Mesendoderm (in vitro differentiated cells): Measurements from ENCODE around the gene SOX9.

ENCODE experiments used
- DNase-seq: peaks from one replicate; pipeline ENCODE4 v3.0.0; 2013
- H2AK5ac ChIP-seq: 2 replicates; pipeline ENCODE4 v1.6.1; 2013; ENCODE audit warnings: low read length, inconsistent platforms
- H2BK120ac ChIP-seq: 2 replicates; pipeline ENCODE4 v1.6.1; 2013; ENCODE audit warnings: low read depth, mild to moderate bottlenecking, low read length, moderate library complexity, mixed read lengths
- H2BK15ac ChIP-seq: replicated peaks from 2 replicates; pipeline ENCODE4 v1.6.1; 2013; ENCODE audit warnings: low read depth, mild to moderate bottlenecking, moderate library complexity
- H2BK5ac ChIP-seq: 2 replicates; pipeline ENCODE4 v1.6.1; 2013; ENCODE audit warnings: low read length, inconsistent platforms
- H3K18ac ChIP-seq: 2 replicates; pipeline ENCODE4 v1.6.1; 2013; ENCODE audit warnings: mild to moderate bottlenecking, low read length, mixed read lengths
- H3K23ac ChIP-seq: one replicate; pipeline ENCODE4 v1.6.1; 2013; ENCODE audit warnings: low read length
- H3K27ac ChIP-seq: 2 replicates; pipeline ENCODE4 v1.5.1; 2013; ENCODE audit warnings: low read depth, mild to moderate bottlenecking, inconsistent platforms, low read length, moderate library complexity
- H3K27me3 ChIP-seq: 2 replicates; pipeline ENCODE4 v1.6.1; 2013; ENCODE audit warnings: low read length, control low read depth, mild to moderate bottlenecking, inconsistent platforms; ENCODE audit not compliant: insufficient read depth, poor library complexity
- H3K36me3 ChIP-seq: 2 replicates; pipeline ENCODE4 v1.6.1; 2013; ENCODE audit warnings: low read length, inconsistent platforms; ENCODE audit not compliant: control insufficient read depth, insufficient read depth
- H3K4ac ChIP-seq: one replicate; pipeline ENCODE4 v1.6.1; 2013; ENCODE audit warnings: low read depth, mild to moderate bottlenecking, low read length, moderate library complexity
- H3K4me1 ChIP-seq: 2 replicates; pipeline ENCODE4 v1.6.1; 2013; ENCODE audit warnings: low read depth, low read length, inconsistent platforms; ENCODE audit not compliant: control insufficient read depth
- H3K4me2 ChIP-seq: 2 replicates; pipeline ENCODE4 v1.6.1; 2013; ENCODE audit warnings: low read length
- H3K4me3 ChIP-seq: 2 replicates; pipeline ENCODE4 v1.5.1; 2013; ENCODE audit warnings: mild to moderate bottlenecking, low read length
- H3K56ac ChIP-seq: one replicate; pipeline ENCODE4 v1.6.1; 2013; ENCODE audit warnings: low read length
- H3K79me1 ChIP-seq: 2 replicates; pipeline ENCODE4 v1.6.1; 2013; ENCODE audit warnings: low read length, inconsistent platforms
- H3K79me2 ChIP-seq: 2 replicates; pipeline ENCODE4 v1.6.1; 2013; ENCODE audit warnings: mild to moderate bottlenecking, low read length; ENCODE audit not compliant: control insufficient read depth, insufficient read depth
- H3K9ac ChIP-seq: 2 replicates; pipeline ENCODE4 v1.6.1; 2013; ENCODE audit warnings: low read length, inconsistent platforms
- H4K5ac ChIP-seq: one replicate; pipeline ENCODE4 v1.6.1; 2013; ENCODE audit warnings: low read length
- H4K8ac ChIP-seq: one replicate; pipeline ENCODE4 v1.6.1; 2013; ENCODE audit warnings: low read depth, mild to moderate bottlenecking, control low read depth, low read length, moderate library complexity
- WGBS: extraction: QIAGEN DNeasy Blood & Tissue Kit; methylation state at CpG from one replicate; pipeline ENCODE4 v1.1.7; 2013; ENCODE audit warnings: low lambda C conversion rate, missing lambda C conversion rate; ENCODE audit not compliant: insufficient coverage; ENCODE audit errors: extremely low coverage; 5-methylcytosine and 5-hydroxymethylcytosine counted together

SOX9 gene

DNA sequence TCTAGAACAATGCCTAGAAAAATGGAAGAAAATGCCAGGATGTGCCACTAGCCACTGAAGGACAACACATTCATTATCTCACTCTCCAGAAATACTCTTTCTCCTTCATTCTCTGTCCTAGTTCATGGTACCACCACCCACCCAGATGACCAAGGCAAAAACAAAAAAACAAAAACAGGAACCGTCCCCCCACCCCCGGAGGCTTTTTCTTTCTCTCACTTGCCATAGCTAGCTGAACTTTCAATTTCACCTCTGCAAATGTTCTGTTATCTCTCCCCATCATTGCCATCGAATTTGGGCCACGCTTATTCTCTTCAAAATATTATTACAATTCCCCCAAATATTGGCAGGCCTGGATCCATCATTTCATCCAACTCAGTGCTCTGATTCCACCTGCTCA is 49.0 kb downstream of the SOX9 start:
- no peak overlapping the region for H3K4me3 ChIP-seq
- no peak overlapping the region for H3K18ac ChIP-seq
- no peaks in the 10 kb centered on the region for H3K79me1 ChIP-seq
- H2BK120ac ChIP-seq = no peak overlapping the region
- H3K4me2 ChIP-seq = no peak overlapping the region
- no peak overlapping the region for H3K9ac ChIP-seq
- no peak overlapping the region for H2BK15ac ChIP-seq
- WGBS = no CpG with 5 or more reads among the region's 4 CpGs
- no peak overlapping the region for H4K8ac ChIP-seq
- H3K79me2 ChIP-seq = no peaks in the 10 kb centered on the region
- H3K56ac ChIP-seq = no peak overlapping the region
- H2BK5ac ChIP-seq = no peak overlapping the region
- no peak overlapping the region for H3K23ac ChIP-seq
- no peak overlapping the region for H3K4ac ChIP-seq
- no peak overlapping the region for H2AK5ac ChIP-seq
- no peaks in the 10 kb centered on the region for H3K36me3 ChIP-seq
- H3K27ac ChIP-seq = no peak overlapping the region
- H3K4me1 ChIP-seq = no peaks in the 10 kb centered on the region
- no peaks in the 10 kb centered on the region for H3K27me3 ChIP-seq
- no peak overlapping the region for H4K5ac ChIP-seq
- DNase-seq = no peak

DNA sequence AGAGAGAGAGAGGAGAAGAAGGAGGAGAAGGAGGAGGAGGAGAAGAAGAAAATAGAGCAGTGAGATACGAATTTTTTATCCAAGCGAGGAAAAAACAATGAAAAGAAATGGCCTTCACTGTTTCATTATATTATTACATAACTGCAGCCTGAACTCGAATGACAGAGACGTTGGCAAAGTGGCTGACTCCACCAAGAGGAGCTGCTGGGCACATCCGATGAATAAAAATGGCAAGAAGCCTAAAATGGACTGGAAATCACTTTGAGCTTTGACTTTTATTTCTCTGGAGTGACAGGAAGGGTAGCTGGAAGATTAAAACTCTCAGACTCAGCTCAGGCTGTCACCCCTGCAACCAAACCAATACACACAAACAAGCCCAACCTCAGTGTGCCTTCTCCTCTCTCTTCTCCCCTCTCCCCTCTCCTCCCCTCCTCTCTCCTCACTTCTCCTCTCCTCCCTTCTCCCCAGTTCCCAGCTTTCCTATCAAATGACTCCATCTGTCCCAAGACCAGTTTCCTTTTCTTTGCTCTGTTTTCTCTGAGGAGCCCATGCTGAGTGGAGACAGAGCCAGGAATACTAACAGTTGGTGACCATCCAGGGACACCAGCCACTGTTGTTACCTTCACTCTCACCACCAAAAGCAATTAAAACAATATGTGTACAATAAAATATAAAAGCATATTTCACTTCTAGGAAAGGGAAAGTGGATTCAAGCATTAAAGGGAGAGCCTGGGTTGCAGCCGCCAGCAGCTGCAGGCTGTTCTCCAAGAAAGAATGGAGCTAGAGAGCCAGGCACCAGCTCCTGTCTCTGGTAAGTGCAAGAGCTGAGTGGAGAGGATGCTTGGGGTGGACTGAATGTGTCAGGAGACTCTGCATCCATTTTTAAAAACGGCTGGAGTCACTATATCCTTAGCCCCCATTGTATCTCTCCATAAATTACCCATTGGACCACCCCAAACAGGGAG is 51.2 kb downstream of the SOX9 start:
- H3K36me3 ChIP-seq = no peaks in the 10 kb centered on the region
- no peak overlapping the region for H3K4ac ChIP-seq
- H3K79me1 ChIP-seq = no peaks in the 10 kb centered on the region
- no peaks in the 10 kb centered on the region for H3K27me3 ChIP-seq
- no peak overlapping the region for H3K23ac ChIP-seq
- H3K4me2 ChIP-seq = no peak overlapping the region
- no peak overlapping the region for H3K27ac ChIP-seq
- no peaks in the 10 kb centered on the region for H3K4me1 ChIP-seq
- H3K9ac ChIP-seq = no peak overlapping the region
- no peak overlapping the region for H2BK5ac ChIP-seq
- H3K4me3 ChIP-seq = no peak overlapping the region
- H2AK5ac ChIP-seq = no peak overlapping the region
- no peak overlapping the region for H4K8ac ChIP-seq
- no peaks in the 10 kb centered on the region for H3K79me2 ChIP-seq
- H3K18ac ChIP-seq = no peak overlapping the region
- no peak overlapping the region for H2BK15ac ChIP-seq
- DNase-seq = no peak
- H3K56ac ChIP-seq = no peak overlapping the region
- H2BK120ac ChIP-seq = no peak overlapping the region
- WGBS = no CpG with 5 or more reads among the region's 7 CpGs
- no peak overlapping the region for H4K5ac ChIP-seq

DNA sequence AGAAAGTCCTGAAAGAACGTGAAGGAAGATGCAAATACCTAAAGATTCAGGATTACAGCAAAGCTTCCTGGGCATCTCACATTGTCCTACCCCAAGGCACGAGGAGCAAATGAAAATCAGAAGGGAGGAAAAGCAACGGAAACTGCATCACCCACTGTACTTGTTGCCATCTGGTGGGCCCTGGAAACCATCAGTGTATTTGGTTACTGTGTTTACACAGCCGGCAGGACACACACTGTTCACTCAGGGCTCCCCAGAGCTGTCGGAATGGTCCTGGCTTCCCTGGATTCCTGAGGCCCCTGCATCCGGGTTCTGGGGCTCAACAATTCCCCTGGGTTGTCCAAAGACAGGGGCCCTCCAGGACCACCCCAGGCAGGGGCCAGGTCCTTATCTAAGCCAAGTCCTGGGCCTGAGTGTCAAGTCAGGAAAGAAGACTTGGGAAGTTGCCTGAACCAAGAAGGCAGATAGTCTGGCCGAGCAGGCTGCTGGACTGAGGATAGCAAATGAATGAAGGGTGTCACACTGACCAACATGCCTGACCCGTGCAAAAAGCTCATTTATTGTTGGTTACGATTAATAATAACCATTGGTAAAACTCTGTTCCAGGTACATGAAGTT is 52.8 kb downstream of the SOX9 start:
- Histone ChIP-seq H2BK5ac (no peak overlapping the region), H3K79me1 (no peaks in the 10 kb centered on the region), H2AK5ac (no peak overlapping the region), H3K9ac (no peak overlapping the region), H3K18ac (no peak overlapping the region), H3K4me2 (no peak overlapping the region), H3K4me1 (no peaks in the 10 kb centered on the region), H3K4me3 (no peak overlapping the region), H2BK120ac (no peak overlapping the region), H3K27ac (no peak overlapping the region), H3K4ac (no peak overlapping the region), H2BK15ac (no peak overlapping the region), H4K5ac (no peak overlapping the region), H3K79me2 (no peaks in the 10 kb centered on the region), H3K23ac (no peak overlapping the region), H3K56ac (no peak overlapping the region), H4K8ac (no peak overlapping the region), H3K36me3 (no peaks in the 10 kb centered on the region), H3K27me3 (no peaks in the 10 kb centered on the region)
- WGBS = no CpG with 5 or more reads among the region's 9 CpGs
- DNase-seq = no peak

DNA sequence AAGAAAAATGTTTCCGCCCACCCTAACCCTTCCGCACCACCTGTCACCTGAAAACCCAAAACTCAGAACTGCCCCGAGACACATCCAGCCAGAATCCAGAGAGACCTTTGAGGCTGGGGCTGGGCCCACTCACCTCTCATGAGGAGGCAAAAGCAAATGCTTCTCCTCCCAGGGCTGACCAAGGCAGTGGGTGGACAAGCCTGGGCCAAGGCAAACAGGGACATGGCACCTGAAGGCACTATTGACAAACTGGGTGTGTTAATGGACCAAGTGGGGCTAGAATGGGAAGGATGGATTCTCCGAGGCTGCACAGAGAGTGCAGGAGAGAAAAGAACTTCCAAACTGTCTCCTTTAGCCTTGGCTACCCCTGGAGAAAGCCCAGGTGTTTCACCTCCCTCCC is 54.4 kb downstream of the SOX9 start:
- no peak overlapping the region for H2BK5ac ChIP-seq
- no peak overlapping the region for H4K5ac ChIP-seq
- no peaks in the 10 kb centered on the region for H3K79me2 ChIP-seq
- DNase-seq = no peak
- no peaks in the 10 kb centered on the region for H3K36me3 ChIP-seq
- no peak overlapping the region for H3K4ac ChIP-seq
- no peak overlapping the region for H3K18ac ChIP-seq
- no peak overlapping the region for H3K56ac ChIP-seq
- H3K23ac ChIP-seq = no peak overlapping the region
- H3K79me1 ChIP-seq = no peaks in the 10 kb centered on the region
- no peaks in the 10 kb centered on the region for H3K4me1 ChIP-seq
- no peak overlapping the region for H2AK5ac ChIP-seq
- no peak overlapping the region for H2BK15ac ChIP-seq
- H4K8ac ChIP-seq = no peak overlapping the region
- no peak overlapping the region for H3K27ac ChIP-seq
- no peak overlapping the region for H3K4me3 ChIP-seq
- H2BK120ac ChIP-seq = no peak overlapping the region
- H3K4me2 ChIP-seq = no peak overlapping the region
- no CpG with 5 or more reads among the region's 4 CpGs for WGBS
- no peaks in the 10 kb centered on the region for H3K27me3 ChIP-seq
- no peak overlapping the region for H3K9ac ChIP-seq
